HepG2 (cell line): Measurements from ENCODE around the gene NEK8. TPM values are rescaled to one million over a fixed set of nuclear protein-coding genes. Genes with fewer than 3 reads are reported as not detected.
A peak's percentile ranks its signal among the peaks of the same experiment; 100 is the strongest.

ENCODE experiments used
- AKNA ChIP-seq: sonication (generic); formaldehyde crosslinking; IDR thresholded peaks from 2 replicates; pipeline ENCODE4 v1.4.0; 2020; ENCODE audit warnings: missing genetic modification reagents, borderline replicate concordance
- CBFB ChIP-seq: sonication (generic); formaldehyde crosslinking; IDR thresholded peaks from 2 replicates; pipeline ENCODE4 v1.4.0; 2020; ENCODE audit warnings: missing genetic modification reagents
- CHD4 ChIP-seq: fragments of 200-600 bp; sonication (generic); IDR thresholded peaks from 2 replicates; pipeline ENCODE4 v1.7.0; 2017; ENCODE audit warnings: mild to moderate bottlenecking, low read length, borderline replicate concordance
- ESRRA ChIP-seq: sonication (generic); formaldehyde crosslinking; IDR thresholded peaks from 2 replicates; pipeline ENCODE4 v1.5.1; 2020; ENCODE audit warnings: mild to moderate bottlenecking, low read depth, missing genetic modification reagents
- HMGXB4 ChIP-seq, 2 experiments: sonication (generic) in 1 of 2; formaldehyde crosslinking in 1 of 2; IDR thresholded peaks; 2 replicates each; pipeline versions ENCODE4 v1.4.0 to v1.6.1; 2018 to 2020; ENCODE audit warnings: missing genetic modification reagents in 2 of 2, borderline replicate concordance in 1 of 2, low read depth in 1 of 2, mild to moderate bottlenecking in 1 of 2, missing biosample characterization in 1 of 2
- MAFG ChIP-seq: sonication (generic); formaldehyde crosslinking; IDR thresholded peaks from 2 replicates; pipeline ENCODE4 v1.5.1; 2020; ENCODE audit warnings: mild to moderate bottlenecking, missing genetic modification reagents
- MED1 ChIP-seq: sonication (generic); formaldehyde crosslinking; IDR thresholded peaks from 2 replicates; pipeline ENCODE4 v1.4.0; 2020; ENCODE audit warnings: missing genetic modification reagents
- POLR2A ChIP-seq, 2 experiments: IDR thresholded peaks; 2 replicates each; pipeline ENCODE4 v1.6.1; 2011; ENCODE audit warnings: low read depth in 2 of 2, low read length in 2 of 2, mild to moderate bottlenecking in 1 of 2, moderate library complexity in 1 of 2; ENCODE audit not compliant: insufficient read depth in 1 of 2
- RARG ChIP-seq: sonication (generic); formaldehyde crosslinking; IDR thresholded peaks from 2 replicates; pipeline ENCODE4 v1.4.0; 2020; ENCODE audit warnings: low read depth, mild to moderate bottlenecking, missing genetic modification reagents
- SMYD3 ChIP-seq: sonication (generic); formaldehyde crosslinking; IDR thresholded peaks from 2 replicates; pipeline ENCODE4 v1.8.1; 2023; ENCODE audit warnings: mild to moderate bottlenecking, missing genetic modification reagents
- TBL1XR1 ChIP-seq: fragments of 150-350 bp; IDR thresholded peaks from 2 replicates; pipeline ENCODE4 v1.6.1; 2014; ENCODE audit warnings: borderline replicate concordance, low read length; ENCODE audit not compliant: partially characterized antibody
- THRA ChIP-seq: sonication (generic); formaldehyde crosslinking; IDR thresholded peaks from 2 replicates; pipeline ENCODE4 v1.4.0; 2020; ENCODE audit warnings: missing genetic modification reagents, borderline replicate concordance
- TOPORS ChIP-seq: sonication (generic); formaldehyde crosslinking; IDR thresholded peaks from 2 replicates; pipeline ENCODE4 v1.8.0; 2023; ENCODE audit warnings: mild to moderate bottlenecking, missing genetic modification reagents
- ZBTB25 ChIP-seq: IDR thresholded peaks from 2 replicates; pipeline ENCODE4 v1.6.1; 2018; ENCODE audit warnings: missing genetic modification reagents
- ZNF644 ChIP-seq: IDR thresholded peaks from 2 replicates; pipeline ENCODE4 v1.6.1; 2016; ENCODE audit warnings: low read depth
- polyA plus RNA-seq, 8 experiments: library from polyadenylated mRNA; depleted of rRNA in 3 of 8; stranded (reverse) in 7 of 8; unstranded in 1 of 8; fragments of >200 nt; fragmentation: Illumina TruSeq in 4 of 8; extraction: Trizol in 4 of 8; gene quantifications; 2 replicates each; pipeline versions ENCODE4 v1.2.1 to v1.2.3, GENCODE V29; 2011 to 2016; ENCODE audit warnings: low read depth in 4 of 8, missing spikeins in 1 of 8, mixed read lengths in 1 of 8; ENCODE audit not compliant: insufficient read depth in 1 of 8
- total RNA-seq, 5 experiments: library from RNA; depleted of rRNA; stranded (reverse); fragments of >200 nt; fragmentation: Illumina TruSeq; extraction: Trizol; gene quantifications; 2 replicates each; pipeline ENCODE4 v1.2.3, GENCODE V29; 2016; ENCODE audit warnings: low read depth in 1 of 5
- TF ChIP-seq, protein P1 (sequence below): sonication (generic); formaldehyde crosslinking; IDR thresholded peaks from 2 replicates; pipeline ENCODE4 v1.4.0; 2020; ENCODE audit warnings: mild to moderate bottlenecking, missing genetic modification reagents
- TF ChIP-seq, protein P2 (sequence below): sonication (generic); formaldehyde crosslinking; IDR thresholded peaks from 2 replicates; pipeline ENCODE4 v1.4.0; 2020; ENCODE audit warnings: missing genetic modification reagents

NEK8 gene
- total and polyA plus RNA-seq, 2 of the 13 experiments (the other 11 are each of a cell fraction or from before 2014, with no cell fraction given): 5.8 to 13.5 TPM

DNA sequence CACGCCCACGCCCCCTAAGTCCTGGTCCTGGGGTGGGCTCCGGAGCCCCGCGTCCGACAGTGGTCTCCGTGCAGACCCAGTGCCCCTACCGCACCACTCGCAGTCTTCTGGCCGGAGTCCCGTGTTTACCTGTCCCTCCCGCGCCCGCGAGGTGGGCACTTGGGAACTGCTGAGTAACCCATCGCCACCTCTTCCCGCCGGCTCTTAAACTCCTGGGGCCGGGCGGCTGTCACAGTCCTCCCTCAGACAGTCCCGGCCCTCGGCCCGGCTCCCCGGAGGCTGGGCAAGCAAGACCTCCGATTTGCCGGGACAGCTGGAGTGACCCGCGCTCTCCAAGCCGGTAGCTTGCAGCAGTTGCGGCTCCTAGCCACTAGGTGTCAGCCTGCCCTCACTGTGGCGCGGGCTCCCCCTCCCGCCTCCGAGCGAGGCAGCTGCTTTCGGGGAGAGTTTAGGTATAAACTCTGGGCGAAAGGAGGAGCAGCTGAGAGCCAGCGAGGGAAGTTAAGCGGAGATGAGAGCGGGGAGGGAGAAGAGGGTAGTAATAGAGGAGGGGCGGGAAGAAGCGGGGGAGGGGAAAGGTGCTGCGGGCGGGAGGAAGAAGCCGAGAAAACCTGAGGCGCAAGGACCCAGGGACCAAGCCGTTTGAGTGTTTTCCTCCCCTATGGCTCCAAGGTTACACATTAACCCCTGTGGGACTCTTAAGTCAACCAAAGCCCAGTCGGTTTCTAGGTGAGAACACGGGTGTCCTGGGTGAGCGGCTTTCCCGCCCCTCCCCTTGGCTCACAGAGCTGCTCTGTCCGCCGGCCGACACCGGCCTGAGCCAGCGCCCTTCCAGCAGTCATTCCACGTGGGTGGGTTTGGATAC is 1.7 kb upstream of the NEK8 start (continued):
- TF ChIP-seq HMGXB4 (CRISPR knock-in tag; IDR thresholded peaks at IDR 0.05; ENCODE audit: borderline replicate concordance in 1 of 2, low read depth in 1 of 2): peak; percentile 96 to 97
- TF ChIP-seq, protein P1, sequence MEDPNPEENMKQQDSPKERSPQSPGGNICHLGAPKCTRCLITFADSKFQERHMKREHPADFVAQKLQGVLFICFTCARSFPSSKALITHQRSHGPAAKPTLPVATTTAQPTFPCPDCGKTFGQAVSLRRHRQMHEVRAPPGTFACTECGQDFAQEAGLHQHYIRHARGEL (CRISPR knock-in tag): no peak
- no peak for TF ChIP-seq CHD4
- TF ChIP-seq AKNA (CRISPR knock-in tag): no peak
- peak; percentile 53 for TF ChIP-seq THRA (CRISPR knock-in tag)
- TF ChIP-seq ZNF644: no peak
- no peak for TF ChIP-seq SMYD3 (CRISPR knock-in tag)
- TF ChIP-seq MAFG (CRISPR knock-in tag): no peak
- peak; percentile 36; the same call in 1 of the 2 replicates for TF ChIP-seq ESRRA (CRISPR knock-in tag)
- TF ChIP-seq CBFB (CRISPR knock-in tag): peak; percentile 77; the same call in 1 of the 2 replicates
- no peak for TF ChIP-seq TBL1XR1
- TF ChIP-seq RARG (CRISPR knock-in tag): no peak
- no peak for TF ChIP-seq TOPORS (CRISPR knock-in tag)
- peak; percentile 45; the same call in 1 of the 2 replicates for TF ChIP-seq MED1 (CRISPR knock-in tag)
- TF ChIP-seq POLR2A (IDR thresholded peaks at IDR 0.05; ENCODE audit: insufficient read depth in 1 of 2, low read depth in 2 of 2, low read length in 2 of 2): peak; percentile 53 to 84
- TF ChIP-seq, protein P2, sequence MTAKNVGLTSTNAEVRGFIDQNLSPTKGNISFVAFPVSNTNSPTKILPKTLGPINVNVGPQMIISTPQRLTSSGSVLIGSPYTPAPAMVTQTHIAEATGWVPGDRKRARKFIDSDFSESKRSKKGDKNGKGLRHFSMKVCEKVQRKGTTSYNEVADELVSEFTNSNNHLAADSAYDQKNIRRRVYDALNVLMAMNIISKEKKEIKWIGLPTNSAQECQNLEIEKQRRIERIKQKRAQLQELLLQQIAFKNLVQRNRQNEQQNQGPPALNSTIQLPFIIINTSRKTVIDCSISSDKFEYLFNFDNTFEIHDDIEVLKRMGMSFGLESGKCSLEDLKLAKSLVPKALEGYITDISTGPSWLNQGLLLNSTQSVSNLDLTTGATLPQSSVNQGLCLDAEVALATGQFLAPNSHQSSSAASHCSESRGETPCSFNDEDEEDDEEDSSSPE (CRISPR knock-in tag): peak; percentile 37; the same call in 1 of the 2 replicates
- TF ChIP-seq ZBTB25 (CRISPR knock-in tag): peak; percentile 67; the same call in 1 of the 2 replicates
